IMR-90 (cell line): ENCODE results near the gene SEPTIN5. TPM values are rescaled to one million over a fixed set of nuclear protein-coding genes. Genes with fewer than 3 reads are reported as not detected.

Source experiments
- ATAC-seq: fragments of 200-7000 bp; cut with Tn5 transposase; 2 replicates; pipeline ENCODE4 v1.9.1; 2020; ENCODE audit warnings: low read depth, mild to moderate bottlenecking, moderate library complexity
- BruUV-seq: library from RNA; stranded (reverse); fragments of 400-500 nt; replicated peaks from 2 replicates; lab custom pipeline; 2021; lab: Mats Ljungman, UMichigan
- CTCF ChIA-PET: fragments of 300-600 bp; formaldehyde crosslinking; extraction: SDS; loops from one replicate; lab custom pipeline; 2021; ENCODE audit warnings: antibody characterized with exemption; lab: Yijun Ruan, JAX
- POLR2A ChIA-PET: fragments of 300-600 bp; sonication (Branson Sonifier 250); formaldehyde crosslinking; loops from one replicate; lab custom pipeline; 2022; ENCODE audit warnings: antibody characterized with exemption; ENCODE audit not compliant: unreplicated experiment; lab: Charles Lee
- DNase-seq: peaks from one replicate; pipeline ENCODE4 v3.0.0; 2013
- H2AFZ ChIP-seq: replicated peaks from 2 replicates; pipeline ENCODE3; 2013; ENCODE audit warnings: low read length, mild to moderate bottlenecking; ENCODE audit not compliant: poor library complexity
- H2AK5ac ChIP-seq: 2 replicates; pipeline ENCODE4 v1.6.1; 2013; ENCODE audit warnings: low read depth, low read length, inconsistent platforms
- H2AK9ac ChIP-seq: replicated peaks from 2 replicates; pipeline ENCODE3; 2013; ENCODE audit warnings: mild to moderate bottlenecking, low read depth, low read length, moderate library complexity; ENCODE audit not compliant: poor library complexity
- H2BK120ac ChIP-seq: 2 replicates; pipeline ENCODE4 v1.6.1; 2013; ENCODE audit warnings: low read depth, low read length, inconsistent platforms
- H2BK15ac ChIP-seq: 3 replicates; pipeline ENCODE4 v1.6.1; 2013; ENCODE audit warnings: low read depth, low read length, inconsistent platforms
- H2BK20ac ChIP-seq: 2 replicates; pipeline ENCODE4 v1.6.1; 2013; ENCODE audit warnings: low read depth, mild to moderate bottlenecking, inconsistent platforms, low read length, moderate library complexity
- H2BK5ac ChIP-seq: 2 replicates; pipeline ENCODE4 v1.6.1; 2013; ENCODE audit warnings: mild to moderate bottlenecking, low read depth, low read length, inconsistent platforms; ENCODE audit not compliant: poor library complexity, severe bottlenecking
- H3K14ac ChIP-seq: replicated peaks from 2 replicates; pipeline ENCODE4 v1.6.1; 2013; ENCODE audit warnings: low read depth, low read length, inconsistent platforms
- H3K18ac ChIP-seq: 2 replicates; pipeline ENCODE4 v1.6.1; 2013; ENCODE audit warnings: low read depth, low read length, control low read depth
- H3K23ac ChIP-seq: 2 replicates; pipeline ENCODE4 v1.6.1; 2013; ENCODE audit warnings: low read depth, low read length, inconsistent platforms
- H3K27ac ChIP-seq: 2 replicates; pipeline ENCODE4 v1.5.1; 2013; ENCODE audit warnings: mild to moderate bottlenecking, control low read depth, low read length; ENCODE audit not compliant: insufficient read depth
- H3K27me3 ChIP-seq: 2 replicates; pipeline ENCODE4 v1.6.1; 2013; ENCODE audit warnings: low read length; ENCODE audit not compliant: control insufficient read depth, insufficient read depth
- H3K36me3 ChIP-seq: 2 replicates; pipeline ENCODE4 v1.6.1; 2013; ENCODE audit warnings: low read length, mixed read lengths; ENCODE audit not compliant: control insufficient read depth, insufficient read depth
- H3K4ac ChIP-seq: 2 replicates; pipeline ENCODE4 v1.6.1; 2013; ENCODE audit warnings: low read depth, low read length, inconsistent platforms
- H3K4me1 ChIP-seq: 2 replicates; pipeline ENCODE4 v1.6.1; 2013; ENCODE audit warnings: low read length, mixed read lengths; ENCODE audit not compliant: control insufficient read depth, insufficient read depth
- H3K4me2 ChIP-seq: 2 replicates; pipeline ENCODE4 v1.6.1; 2013; ENCODE audit warnings: low read depth, mild to moderate bottlenecking, control low read depth, low read length, moderate library complexity
- H3K4me3 ChIP-seq: 2 replicates; pipeline ENCODE4 v1.5.1; 2013; ENCODE audit warnings: low read depth, mild to moderate bottlenecking, control low read depth, low read length, moderate library complexity; ENCODE audit not compliant: insufficient read depth
- H3K56ac ChIP-seq: 2 replicates; pipeline ENCODE4 v1.6.1; 2013; ENCODE audit warnings: low read length, inconsistent platforms; ENCODE audit not compliant: insufficient read depth; ENCODE audit errors: extremely low read depth
- H3K79me1 ChIP-seq, 2 experiments: 2 replicates each; pipeline ENCODE4 v1.6.1; 2013; ENCODE audit warnings: low read length in 2 of 2, inconsistent platforms in 1 of 2, low read depth in 1 of 2
- H3K9ac ChIP-seq: 2 replicates; pipeline ENCODE4 v1.6.1; 2013; ENCODE audit warnings: low read depth, low read length, control low read depth
- H3K9me1 ChIP-seq: 2 replicates; pipeline ENCODE4 v1.6.1; 2013; ENCODE audit warnings: low read length, inconsistent platforms; ENCODE audit not compliant: insufficient read depth
- H3K9me3 ChIP-seq: 2 replicates; pipeline ENCODE4 v1.6.1; 2013; ENCODE audit warnings: low read length; ENCODE audit not compliant: control insufficient read depth, insufficient read depth
- H4K20me1 ChIP-seq: 2 replicates; pipeline ENCODE4 v1.6.1; 2013; ENCODE audit warnings: low read length, inconsistent platforms; ENCODE audit not compliant: insufficient read depth
- H4K5ac ChIP-seq: 2 replicates; pipeline ENCODE4 v1.6.1; 2013; ENCODE audit warnings: mild to moderate bottlenecking, low read depth, low read length, control low read depth
- H4K8ac ChIP-seq, 2 experiments: 2 replicates each; pipeline ENCODE4 v1.6.1; 2013; ENCODE audit warnings: low read depth in 2 of 2, low read length in 2 of 2, control low read depth in 1 of 2, inconsistent platforms in 1 of 2
- H4K91ac ChIP-seq: 2 replicates; pipeline ENCODE4 v1.6.1; 2013; ENCODE audit warnings: low read depth, low read length, inconsistent platforms; ENCODE audit not compliant: insufficient read depth
- BHLHE40 ChIP-seq: fragments of 150-350 bp; IDR thresholded peaks from 2 replicates; pipeline ENCODE4 v1.6.1; 2016; ENCODE audit warnings: mild to moderate bottlenecking, low read depth, low read length
- CEBPB ChIP-seq: IDR thresholded peaks from 2 replicates; pipeline ENCODE4 v1.6.1; 2012; ENCODE audit warnings: low read depth, low read length, improper control_type of control experiment
- CHD1 ChIP-seq: IDR thresholded peaks from 2 replicates; pipeline ENCODE4 v1.6.1; 2012; ENCODE audit warnings: low read depth, low read length, improper control_type of control experiment
- CTCF ChIP-seq: conservative IDR thresholded peaks from 2 replicates; pipeline ENCODE4 v1.5.1; 2012; ENCODE audit warnings: mild to moderate bottlenecking, low read depth, low read length, improper control_type of control experiment
- FOS ChIP-seq: fragments of 150-350 bp; IDR thresholded peaks from 2 replicates; pipeline ENCODE4 v1.6.1; 2016; ENCODE audit warnings: low read depth, low read length
- MAFK ChIP-seq: IDR thresholded peaks from 2 replicates; pipeline ENCODE4 v1.6.1; 2012; ENCODE audit warnings: low read depth, low read length, improper control_type of control experiment
- MAZ ChIP-seq: IDR thresholded peaks from 2 replicates; pipeline ENCODE4 v1.6.1; 2012; ENCODE audit warnings: low read depth, mild to moderate bottlenecking, low read length, improper control_type of control experiment, moderate library complexity, borderline replicate concordance
- MXI1 ChIP-seq: IDR thresholded peaks from 2 replicates; pipeline ENCODE4 v1.6.1; 2012; ENCODE audit warnings: low read depth, mild to moderate bottlenecking, low read length, moderate library complexity, borderline replicate concordance
- NFE2L2 ChIP-seq: fragments of 150-350 bp; IDR thresholded peaks from 2 replicates; pipeline ENCODE4 v1.6.1; 2016; ENCODE audit warnings: low read depth, mild to moderate bottlenecking, low read length
- POLR2A ChIP-seq: IDR thresholded peaks from 2 replicates; pipeline ENCODE4 v1.6.1; 2012; ENCODE audit warnings: mild to moderate bottlenecking, low read depth, low read length
- RAD21 ChIP-seq: IDR thresholded peaks from 2 replicates; pipeline ENCODE4 v1.6.1; 2012; ENCODE audit warnings: low read length, improper control_type of control experiment
- RCOR1 ChIP-seq: IDR thresholded peaks from 2 replicates; pipeline ENCODE4 v1.6.1; 2012; ENCODE audit warnings: mild to moderate bottlenecking, low read length, improper control_type of control experiment; ENCODE audit not compliant: insufficient replicate concordance
- RFX5 ChIP-seq: IDR thresholded peaks from 2 replicates; pipeline ENCODE4 v1.8.0; 2012; ENCODE audit warnings: low read depth, mild to moderate bottlenecking, low read length, moderate library complexity
- SMC3 ChIP-seq: fragments of 150-350 bp; IDR thresholded peaks from 2 replicates; pipeline ENCODE4 v1.6.1; 2016; ENCODE audit warnings: low read depth, mild to moderate bottlenecking, antibody characterized with exemption, low read length, moderate library complexity
- USF2 ChIP-seq: fragments of 150-350 bp; IDR thresholded peaks from 2 replicates; pipeline ENCODE4 v1.6.1; 2017; ENCODE audit warnings: mild to moderate bottlenecking, antibody characterized with exemption, low read length, low read depth
- WGBS, 2 experiments: methylation state at CpG; one replicate each; pipeline versions ENCODE4 v1.1.5 to v1.1.7; 2013; ENCODE audit warnings: missing lambda C conversion rate in 2 of 2; ENCODE audit not compliant: insufficient read length in 1 of 2; ENCODE audit errors: extremely low coverage in 2 of 2; 5-methylcytosine and 5-hydroxymethylcytosine counted together
- dilution Hi-C: fragments of 300-500 bp; cut with HindIII; formaldehyde crosslinking; loops from one replicate; pipeline ENCODE4 v1.14.3; 2018; ENCODE audit warnings: low sequenced_read_pairs; ENCODE audit not compliant: unreplicated experiment
- in situ Hi-C: fragments of 300-500 bp; cut with MboI; formaldehyde crosslinking; loops from 3 replicates; pipeline ENCODE4 v1.14.3; 2019; ENCODE audit warnings: low sequenced_read_pairs, inconsistent platforms, mixed read lengths
- intact Hi-C: fragments of 100-400 bp; cut with micrococcal nuclease; formaldehyde crosslinking; loops from 2 replicates; pipeline ENCODE4 v1.10.0; 2022
- polyA plus RNA-seq, 3 experiments: library from polyadenylated mRNA; depleted of rRNA; stranded (reverse); fragments of >200 nt; gene quantifications; 2 replicates each; pipeline ENCODE4 v1.2.3, GENCODE V29; 2012; ENCODE audit warnings: low replicate concordance in 1 of 3
- total RNA-seq: library from RNA; depleted of rRNA; stranded (reverse); fragments of >200 nt; gene quantifications from 2 replicates; pipeline ENCODE4 v1.2.3, GENCODE V29; 2012
- TF ChIP-seq, protein P1 (sequence below): fragments of 150-350 bp; IDR thresholded peaks from 2 replicates; pipeline ENCODE4 v1.6.1; 2016; ENCODE audit warnings: low read depth, mild to moderate bottlenecking, low read length, moderate library complexity, borderline replicate concordance

The SEPTIN5 gene
- total and polyA plus RNA-seq, 2 of the 4 experiments (the other 2 are of a cell fraction), result 16.8 to 20.7 TPM

GRCh38 chr22:19747551-19747950, 33.2 kb downstream of the SEPTIN5 start:
- no peak overlapping the region for H2BK120ac ChIP-seq
- no peak overlapping the region for H4K8ac ChIP-seq
- H4K91ac ChIP-seq, result no peak overlapping the region
- no peak overlapping the region for H3K4me3 ChIP-seq
- POLR2A ChIA-PET, result no interaction called here
- H2AFZ ChIP-seq, result no peak overlapping the region
- no peaks in the 10 kb centered on the region for H3K79me1 ChIP-seq
- TF ChIP-seq USF2 (no peak), FOS (no peak), RCOR1 (no peak), CTCF (no peak), BHLHE40 (no peak), CEBPB (no peak), CHD1 (no peak), NFE2L2 (no peak), RAD21 (no peak), SMC3 (no peak), POLR2A (no peak), MAZ (no peak), MXI1 (no peak), RFX5 (no peak), MAFK (no peak)
- TF ChIP-seq, protein P1, sequence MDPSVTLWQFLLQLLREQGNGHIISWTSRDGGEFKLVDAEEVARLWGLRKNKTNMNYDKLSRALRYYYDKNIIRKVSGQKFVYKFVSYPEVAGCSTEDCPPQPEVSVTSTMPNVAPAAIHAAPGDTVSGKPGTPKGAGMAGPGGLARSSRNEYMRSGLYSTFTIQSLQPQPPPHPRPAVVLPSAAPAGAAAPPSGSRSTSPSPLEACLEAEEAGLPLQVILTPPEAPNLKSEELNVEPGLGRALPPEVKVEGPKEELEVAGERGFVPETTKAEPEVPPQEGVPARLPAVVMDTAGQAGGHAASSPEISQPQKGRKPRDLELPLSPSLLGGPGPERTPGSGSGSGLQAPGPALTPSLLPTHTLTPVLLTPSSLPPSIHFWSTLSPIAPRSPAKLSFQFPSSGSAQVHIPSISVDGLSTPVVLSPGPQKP, result no peak
- CTCF ChIA-PET, result no interaction called here
- H3K27ac ChIP-seq, result no peak overlapping the region
- WGBS, 2 experiments, result 47% methylated on average over 3 of the region's 12 CpGs; no CpG with 5 or more reads in 1 of the 2 experiments
- DNase-seq (no peak), ATAC-seq (no peak)
- no peak overlapping the region for H3K4me2 ChIP-seq
- H3K9ac ChIP-seq, result no peak overlapping the region
- dilution Hi-C loops (no loop called here), intact Hi-C loops (no loop called here), in situ Hi-C loops (no loop called here)
- H4K5ac ChIP-seq, result no peak overlapping the region
- peaks cover 16% of the 10 kb centered on the region; the same call in 1 of the 2 replicates for H3K27me3 ChIP-seq
- H3K56ac ChIP-seq, result no peak overlapping the region
- no peaks in the 10 kb centered on the region; the same call in 1 of the 2 replicates for H3K9me1 ChIP-seq
- no peaks in the 10 kb centered on the region for H4K20me1 ChIP-seq
- H3K18ac ChIP-seq, result no peak overlapping the region
- no peak overlapping the region for H2BK20ac ChIP-seq
- no peaks in the 10 kb centered on the region for H3K9me3 ChIP-seq
- H3K4me1 ChIP-seq, result peaks cover 9% of the 10 kb centered on the region
- H2AK5ac ChIP-seq, result no peak overlapping the region
- H2BK15ac ChIP-seq, result no peak overlapping the region
- H3K14ac ChIP-seq, result no peak overlapping the region
- no peak overlapping the region for H2BK5ac ChIP-seq
- no peak overlapping the region for H3K4ac ChIP-seq
- BruUV-seq, result no TSS peak
- H2AK9ac ChIP-seq, result no peak overlapping the region
- no peak overlapping the region for H3K23ac ChIP-seq
- no peaks in the 10 kb centered on the region for H3K36me3 ChIP-seq
